OCI-LY1 (cell line): Measurements from ENCODE around the gene G6PC3.

Source experiments
- H2AFZ ChIP-seq: fragments of 200-600 bp; sonication (generic), shearing (Covaris generic); 2 replicates; pipeline ENCODE4 v1.6.0; 2014; ENCODE audit warnings: antibody characterized with exemption, mild to moderate bottlenecking, low read length
- H3F3A ChIP-seq: fragments of 200-600 bp; sonication (generic), shearing (Covaris generic); 2 replicates; pipeline ENCODE4 v1.6.0; 2014; ENCODE audit warnings: mild to moderate bottlenecking, antibody characterized with exemption, low read length, moderate library complexity; ENCODE audit not compliant: insufficient read depth
- H3K27ac ChIP-seq: fragments of 200-600 bp; sonication (generic); 2 replicates; pipeline ENCODE4 v1.5.1; 2014; ENCODE audit warnings: low read length, mixed run types, mild to moderate bottlenecking, low read depth; ENCODE audit not compliant: poor library complexity, severe bottlenecking
- H3K27me3 ChIP-seq: fragments of 200-600 bp; sonication (generic); 2 replicates; pipeline ENCODE4 v1.6.0; 2014; ENCODE audit warnings: antibody characterized with exemption, mild to moderate bottlenecking, low read length, moderate library complexity; ENCODE audit not compliant: insufficient read depth
- H3K36me3 ChIP-seq: fragments of 200-600 bp; sonication (generic); 2 replicates; pipeline ENCODE4 v1.6.1; 2014; ENCODE audit warnings: mild to moderate bottlenecking, antibody characterized with exemption, low read length, moderate library complexity, mixed read lengths; ENCODE audit not compliant: insufficient read depth
- H3K4me1 ChIP-seq: fragments of 200-600 bp; sonication (generic); 2 replicates; pipeline ENCODE4 v1.5.1; 2014; ENCODE audit warnings: mild to moderate bottlenecking, low read length, moderate library complexity; ENCODE audit not compliant: insufficient read depth, severe bottlenecking
- H3K4me2 ChIP-seq: fragments of 200-600 bp; sonication (generic), shearing (Covaris generic); 2 replicates; pipeline ENCODE4 v1.6.1; 2014; ENCODE audit warnings: low read length
- H3K4me3 ChIP-seq: fragments of 200-600 bp; sonication (generic); 2 replicates; pipeline ENCODE4 v1.5.1; 2014; ENCODE audit warnings: low read length, low read depth, mild to moderate bottlenecking, mixed read lengths; ENCODE audit not compliant: poor library complexity, severe bottlenecking
- H3K79me2 ChIP-seq: fragments of 200-600 bp; shearing (Covaris generic); 2 replicates; pipeline ENCODE4 v1.6.1; 2016; ENCODE audit warnings: mixed run types, low read length, mixed read lengths; ENCODE audit not compliant: insufficient read depth
- H3K9ac ChIP-seq: fragments of 200-600 bp; sonication (generic), shearing (Covaris generic); 2 replicates; pipeline ENCODE4 v1.6.1; 2014; ENCODE audit warnings: mild to moderate bottlenecking, low read length, mixed read lengths
- H3K9me2 ChIP-seq: fragments of 200-600 bp; sonication (generic), shearing (Covaris generic); 2 replicates; pipeline ENCODE4 v1.6.1; 2014; ENCODE audit warnings: low read depth, mild to moderate bottlenecking, low read length, mixed read lengths
- H3K9me3 ChIP-seq: fragments of 200-600 bp; shearing (Covaris generic); 2 replicates; pipeline ENCODE4 v1.6.1; 2014; ENCODE audit warnings: low read length, mixed read lengths
- H4K20me1 ChIP-seq: fragments of 200-600 bp; sonication (generic), shearing (Covaris generic); 2 replicates; pipeline ENCODE4 v1.6.0; 2016; ENCODE audit warnings: mild to moderate bottlenecking, low read length; ENCODE audit not compliant: insufficient read depth
- CTCF ChIP-seq: fragments of 200-600 bp; sonication (generic), shearing (Covaris generic); IDR thresholded peaks from 2 replicates; pipeline ENCODE4 v1.5.1; 2017; ENCODE audit warnings: mild to moderate bottlenecking, antibody characterized with exemption, low read length, moderate library complexity, mixed read lengths
- EZH2 ChIP-seq: fragments of 200-600 bp; sonication (generic), shearing (Covaris generic); IDR thresholded peaks from 2 replicates; pipeline ENCODE4 v1.8.0; 2017; ENCODE audit warnings: borderline replicate concordance, mixed run types, mild to moderate bottlenecking, antibody characterized with exemption, low read length, moderate library complexity, mixed read lengths

G6PC3 gene

GRCh38 chr17:44106801-44107200, 36.3 kb downstream of the G6PC3 start:
- TF ChIP-seq CTCF = no peak
- TF ChIP-seq EZH2 = no peak
- H3K4me1 ChIP-seq = peaks cover 12% of the 10 kb centered on the region
- H3K27ac ChIP-seq = no peak overlapping the region
- H3K9ac ChIP-seq = no peak overlapping the region
- no peak overlapping the region for H3K4me2 ChIP-seq
- no peak overlapping the region for H3K4me3 ChIP-seq
- H3K9me3 ChIP-seq = no peaks in the 10 kb centered on the region
- H3K9me2 ChIP-seq = no peaks in the 10 kb centered on the region
- no peaks in the 10 kb centered on the region for H3K36me3 ChIP-seq
- H3F3A ChIP-seq = no peaks in the 10 kb centered on the region
- no peaks in the 10 kb centered on the region for H3K79me2 ChIP-seq
- no peaks in the 10 kb centered on the region for H4K20me1 ChIP-seq
- no peak overlapping the region for H2AFZ ChIP-seq
- H3K27me3 ChIP-seq = no peaks in the 10 kb centered on the region; the same call in 1 of the 2 replicates

- no peak overlapping the region for H3K9ac ChIP-seq
These were observed 38.1 kb downstream of the G6PC3 start for GRCh38 chr17:44108440-44109311.

DNA sequence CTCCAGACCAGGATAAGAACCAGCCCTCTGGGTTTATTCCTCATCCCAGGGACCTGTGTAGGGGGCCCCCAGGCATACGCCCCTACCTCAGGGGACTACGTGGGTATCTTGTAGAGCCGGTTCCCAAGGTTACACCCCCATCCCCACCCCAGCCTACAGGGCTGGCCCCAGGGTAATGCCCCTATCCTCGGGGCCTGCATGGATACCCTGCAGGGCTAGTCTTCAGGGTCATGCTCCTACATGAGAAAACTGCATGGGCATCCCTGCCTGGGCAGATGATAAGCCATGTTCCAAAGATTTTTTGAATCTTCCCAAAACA, 38.7 kb downstream of the G6PC3 start:
- H3K9me3 ChIP-seq = no peaks in the 10 kb centered on the region
- no peaks in the 10 kb centered on the region for H3F3A ChIP-seq
- peaks cover 13% of the 10 kb centered on the region for H3K4me1 ChIP-seq
- TF ChIP-seq CTCF (no peak), EZH2 (no peak)
- no peak overlapping the region for H3K27ac ChIP-seq
- H3K79me2 ChIP-seq = no peaks in the 10 kb centered on the region
- H3K4me3 ChIP-seq = no peak overlapping the region
- no peaks in the 10 kb centered on the region for H4K20me1 ChIP-seq
- H3K27me3 ChIP-seq = no peaks in the 10 kb centered on the region; the same call in 1 of the 2 replicates
- no peak overlapping the region for H3K9ac ChIP-seq
- H3K9me2 ChIP-seq = no peaks in the 10 kb centered on the region
- H2AFZ ChIP-seq = no peak overlapping the region
- H3K36me3 ChIP-seq = no peaks in the 10 kb centered on the region
- no peak overlapping the region for H3K4me2 ChIP-seq

More at GRCh38 chr17:44108440-44109311, 38.1 kb downstream of the G6PC3 start:
- Histone ChIP-seq H3K9me3 (no peaks in the 10 kb centered on the region), H3K4me2 (no peak overlapping the region), H3K4me1 (peaks cover 13% of the 10 kb centered on the region), H3K9me2 (no peaks in the 10 kb centered on the region), H3K79me2 (no peaks in the 10 kb centered on the region), H3K27me3 (no peaks in the 10 kb centered on the region; the same call in 1 of the 2 replicates), H3K4me3 (no peak overlapping the region), H3F3A (no peaks in the 10 kb centered on the region), H4K20me1 (no peaks in the 10 kb centered on the region), H3K36me3 (no peaks in the 10 kb centered on the region), H2AFZ (no peak overlapping the region), H3K27ac (no peak overlapping the region)
- TF ChIP-seq EZH2 (no peak), CTCF (no peak)
